HG03520 (cell line): ENCODE data around the gene TBC1D3I.
"Not testable (repeated sequence)": the region's sequence is repeated elsewhere in the genome, so short reads cannot be mapped to it uniquely, and the experiment has no call there.

Experiments
- ATAC-seq: cut with Tn5 transposase; IDR thresholded peaks from one replicate; pipeline ENCODE4 v1.9.1; 2021; ENCODE audit warnings: mild to moderate bottlenecking, moderate library complexity; ENCODE audit not compliant: unreplicated experiment

TBC1D3I gene

DNA sequence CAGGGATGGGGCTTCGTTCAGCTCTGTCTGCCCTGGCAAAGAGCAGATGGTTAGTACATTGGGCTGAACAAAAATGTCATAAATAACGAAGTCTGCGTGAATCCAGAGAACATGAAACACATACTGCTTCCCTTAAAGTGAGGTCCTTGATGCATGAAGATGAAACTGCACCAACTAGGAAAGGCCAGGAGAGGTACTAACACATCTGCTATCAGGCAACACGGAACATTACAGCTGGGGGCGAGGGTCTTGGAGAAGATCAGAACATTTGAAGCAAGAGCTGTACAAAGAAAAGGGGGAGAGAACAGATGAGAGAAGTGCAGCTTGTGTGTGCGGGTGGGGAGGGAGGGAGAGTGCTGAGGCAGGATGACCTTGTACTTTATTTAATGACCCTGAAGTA is 57.0 kb downstream of the TBC1D3I start:
- not testable (repeated sequence) for ATAC-seq

DNA sequence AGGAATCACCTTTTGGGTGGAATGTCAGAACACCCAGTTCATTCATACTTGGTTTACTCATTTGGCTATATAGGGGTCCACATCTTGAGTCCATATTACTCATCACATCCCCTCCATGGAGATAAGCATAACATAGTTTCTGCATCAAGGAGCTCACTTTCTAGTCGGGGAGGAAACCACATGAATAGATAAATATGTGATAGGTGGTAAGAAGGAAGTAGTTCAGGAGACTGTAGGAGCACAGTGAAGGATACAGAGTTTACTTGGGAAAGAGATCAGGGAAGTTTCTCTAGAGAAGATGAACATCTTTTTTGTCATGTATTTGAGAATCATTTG is 57.9 kb downstream of the TBC1D3I start:
- ATAC-seq: not testable (repeated sequence)

DNA sequence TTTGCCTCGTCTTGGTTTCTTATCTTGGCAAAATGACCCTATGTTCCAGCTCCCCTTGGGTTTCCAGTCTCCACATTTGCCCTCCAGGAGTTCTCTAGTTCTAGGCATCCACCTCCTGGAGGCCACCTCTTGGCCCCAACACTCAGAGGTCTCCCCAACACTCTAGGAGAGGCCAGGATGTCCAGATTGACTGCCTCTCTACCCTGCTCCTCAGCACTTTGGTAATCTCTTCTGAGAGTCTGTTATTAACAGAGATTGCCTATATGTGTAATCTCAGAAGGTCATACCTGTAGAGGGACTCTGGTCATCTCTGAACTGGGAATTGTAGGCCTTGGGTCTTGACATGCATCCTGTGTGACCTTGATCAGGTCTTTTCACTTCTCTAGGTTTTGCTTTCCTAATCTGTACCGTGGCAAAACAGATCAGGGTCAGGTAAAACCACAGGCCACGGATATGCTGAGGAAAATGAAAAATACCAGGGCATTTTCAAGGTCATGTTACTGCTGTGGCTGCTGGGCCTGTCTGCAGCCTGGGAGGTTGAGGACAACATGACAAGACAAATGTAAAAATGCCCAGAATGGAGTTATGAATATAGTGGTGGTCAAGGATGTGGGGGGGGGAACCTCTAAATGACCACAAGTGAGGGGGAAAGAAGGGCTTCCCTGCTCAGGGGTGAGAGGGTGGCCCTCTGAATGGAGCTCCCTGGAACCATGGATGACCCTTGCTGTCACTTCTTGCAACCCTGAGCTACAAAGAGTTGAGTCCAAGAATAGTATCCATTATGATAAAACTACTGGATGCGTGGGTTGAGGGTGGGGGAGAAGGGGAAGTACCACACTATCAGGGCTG is 58.5 kb downstream of the TBC1D3I start:
- no peak for ATAC-seq

DNA sequence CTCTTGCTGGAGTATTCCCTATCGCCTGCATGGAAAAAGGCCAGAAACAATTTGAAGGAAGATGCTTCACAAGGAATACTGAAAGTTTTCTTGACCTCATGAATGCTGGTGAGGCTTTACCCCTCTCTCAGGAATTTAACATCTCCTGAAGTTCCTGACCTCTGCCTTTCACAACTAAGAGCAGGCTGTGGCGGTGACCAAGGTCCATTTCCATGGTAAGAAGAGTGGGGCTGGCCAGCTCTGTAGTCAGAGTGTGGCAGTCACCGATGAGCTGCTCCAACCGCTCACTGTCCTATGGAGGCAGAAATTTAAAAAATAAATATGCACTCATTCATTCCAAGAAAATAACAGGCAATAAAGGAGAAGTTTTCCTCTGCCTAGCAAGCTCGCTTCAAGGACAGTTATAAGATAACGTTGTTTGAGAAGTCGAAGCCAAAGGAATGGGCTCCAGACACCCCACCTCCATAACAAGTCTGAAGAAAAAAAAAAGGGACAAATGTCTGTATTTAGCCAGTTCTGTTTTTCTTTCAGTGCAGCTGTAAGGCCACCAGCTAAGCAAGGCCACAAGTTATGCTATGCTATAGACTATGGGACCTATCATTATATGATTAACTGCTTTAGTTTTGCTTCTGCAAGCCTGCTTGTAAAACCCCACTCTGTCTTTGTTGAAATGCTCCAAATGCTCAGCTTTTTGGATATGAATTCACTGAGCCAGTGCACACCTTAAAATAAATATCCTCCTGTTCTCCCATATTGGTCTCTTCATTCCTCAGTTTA is 59.5 kb downstream of the TBC1D3I start:
- ATAC-seq: no peak
